HG03442 (cell line): ENCODE measurements around the gene UCHL3.

Source experiments
- ATAC-seq: cut with Tn5 transposase; IDR thresholded peaks from one replicate; pipeline ENCODE4 v1.9.1; 2021; ENCODE audit warnings: mild to moderate bottlenecking, moderate library complexity; ENCODE audit not compliant: unreplicated experiment

Gene UCHL3

DNA sequence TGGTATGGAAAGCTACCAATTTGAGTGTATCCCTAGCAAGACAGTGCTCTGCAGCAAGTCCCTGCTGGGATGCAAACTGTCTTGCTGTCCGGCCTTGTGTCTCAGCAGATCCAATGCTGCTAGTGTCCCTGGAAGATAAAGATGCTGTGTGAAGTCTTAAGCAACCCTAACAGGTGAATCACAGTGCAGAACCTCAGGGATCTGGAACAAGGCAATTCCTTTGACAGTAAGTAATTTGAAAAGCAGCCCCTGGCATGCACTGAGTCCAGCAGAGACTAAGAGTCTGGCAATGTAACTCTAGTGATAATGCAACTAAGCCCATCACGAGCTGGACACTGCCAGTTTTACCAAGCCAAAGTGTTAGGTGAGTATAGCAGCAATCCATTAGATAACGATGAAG is 1.7 kb upstream of the UCHL3 start:
- no peak for ATAC-seq

DNA sequence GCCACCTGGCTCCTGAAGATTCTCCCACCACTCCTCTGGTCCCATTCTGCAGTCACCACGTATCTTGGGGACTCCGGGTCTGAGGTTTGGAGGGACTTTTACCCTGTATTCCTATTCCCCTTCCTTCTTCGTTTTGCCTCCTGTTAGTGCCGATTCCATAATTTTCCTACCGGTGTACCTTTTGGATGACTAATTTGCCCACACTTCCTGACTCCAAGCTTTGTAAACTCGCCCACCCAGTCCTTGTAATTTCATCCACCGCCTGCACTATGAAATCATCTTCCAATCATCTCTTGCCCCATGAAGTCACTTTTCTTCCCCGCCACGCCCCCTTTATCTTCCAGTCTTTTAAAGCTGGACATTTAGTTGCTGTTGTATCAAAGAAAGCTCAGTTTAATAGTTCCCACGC is 572 bp downstream of the UCHL3 start:
- no peak for ATAC-seq

DNA sequence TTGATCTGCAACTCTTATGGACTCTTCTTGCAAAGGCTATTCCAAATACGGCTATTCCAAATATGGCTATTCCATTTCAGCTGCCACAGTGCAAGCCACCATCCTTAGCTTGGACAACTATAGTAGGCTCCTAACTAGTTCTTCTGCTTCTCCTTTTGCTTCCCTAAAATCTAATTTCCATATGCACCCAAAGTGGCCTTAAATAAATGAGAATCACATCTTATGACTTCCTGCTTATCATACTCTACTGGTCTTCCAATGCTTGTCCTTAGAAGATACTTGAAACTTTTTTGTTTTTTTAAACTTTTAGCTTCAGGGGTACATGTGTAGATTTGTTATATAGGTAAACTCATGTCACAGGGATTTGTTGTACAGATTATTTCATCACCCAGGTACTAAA is 4.9 kb downstream of the UCHL3 start:
- ATAC-seq, result no peak

DNA sequence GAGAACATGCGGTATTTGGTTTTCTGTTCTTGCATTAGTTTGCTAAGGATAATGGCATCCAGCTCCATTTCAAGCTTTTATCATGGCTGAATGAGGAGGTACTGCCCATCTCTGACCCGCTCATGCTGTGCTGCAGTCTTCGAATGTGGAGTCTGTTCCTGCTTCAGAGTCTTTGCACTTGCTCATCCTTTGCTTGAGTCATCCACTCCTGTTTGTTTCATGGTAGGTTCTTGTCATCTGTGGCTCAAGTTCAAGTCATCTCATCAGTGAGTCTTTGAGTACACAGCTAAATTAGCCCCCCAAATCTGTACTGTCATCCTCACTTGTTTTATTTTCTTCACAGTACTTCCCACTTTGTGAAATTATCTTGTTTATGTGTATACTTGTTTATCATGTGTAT is 5.4 kb downstream of the UCHL3 start:
- no peak for ATAC-seq

DNA sequence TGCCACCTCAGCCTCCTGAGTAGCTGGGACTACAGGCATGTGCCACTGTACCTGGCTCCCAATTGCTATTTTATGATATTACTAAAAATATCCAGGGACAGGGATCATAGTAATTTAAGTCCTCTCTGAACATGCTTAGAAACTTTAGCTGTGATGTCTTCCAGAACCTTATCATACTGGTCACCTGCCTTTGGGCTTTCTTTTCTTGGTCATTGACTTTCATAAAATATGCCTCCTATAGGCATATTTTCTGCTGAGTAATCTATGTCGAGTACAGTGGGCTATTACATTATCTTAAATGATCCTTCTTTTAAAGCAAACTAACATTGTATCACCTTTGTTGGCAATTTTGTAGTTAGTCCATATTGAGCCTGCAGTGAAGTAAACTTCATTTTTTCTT is 6.2 kb downstream of the UCHL3 start:
- no peak for ATAC-seq

DNA sequence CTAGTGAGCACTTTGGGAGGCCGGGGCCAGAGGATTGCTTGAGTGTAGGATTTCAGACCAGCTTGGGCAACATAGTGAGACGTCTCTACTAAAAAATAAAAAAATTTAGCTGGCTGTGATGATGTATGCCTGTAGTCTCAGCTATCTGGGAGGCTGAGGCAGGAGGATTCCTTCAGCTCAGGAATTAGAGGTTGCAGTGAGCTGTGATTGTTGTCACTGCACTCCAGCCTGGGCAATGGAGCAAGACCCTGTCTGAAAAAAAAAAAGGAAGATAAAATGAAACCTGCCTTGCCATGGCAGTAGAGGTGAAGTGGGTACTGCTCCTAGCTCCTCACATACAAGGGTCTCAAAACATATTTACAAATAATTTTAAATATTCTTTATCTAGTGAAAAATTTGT is 7.4 kb downstream of the UCHL3 start:
- ATAC-seq, result no peak

DNA sequence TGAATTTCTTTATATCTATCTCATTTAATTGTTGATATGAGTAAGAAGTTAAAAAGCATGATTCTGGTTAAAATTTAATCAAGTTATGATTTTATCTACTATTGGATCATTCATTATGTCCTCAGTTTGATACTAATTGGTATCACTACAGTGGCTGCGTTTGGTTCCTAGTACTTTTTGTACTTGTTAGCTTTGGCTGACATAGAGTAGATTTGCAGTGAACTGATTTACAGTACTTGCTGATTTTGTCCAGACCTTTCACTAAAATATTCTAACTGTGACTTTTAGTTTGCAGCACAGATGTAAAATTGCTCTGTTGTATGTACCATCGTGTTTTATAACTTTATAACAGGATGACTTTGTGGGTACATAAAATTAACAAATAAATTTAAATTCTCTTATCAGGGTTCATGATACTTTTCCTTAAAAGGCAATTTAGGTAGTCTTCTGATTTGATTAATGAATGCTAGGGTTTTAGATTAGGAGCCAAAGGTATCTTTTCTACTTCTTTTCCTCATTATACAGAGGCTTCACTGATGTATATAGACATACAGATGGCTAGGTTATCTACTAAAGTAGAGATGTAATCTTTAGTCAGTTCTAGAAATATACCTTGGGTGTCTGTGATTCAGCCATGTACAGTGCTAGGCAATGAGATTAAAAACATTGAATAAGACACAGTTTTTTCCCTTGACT is 8.7 kb downstream of the UCHL3 start:
- ATAC-seq, result no peak

DNA sequence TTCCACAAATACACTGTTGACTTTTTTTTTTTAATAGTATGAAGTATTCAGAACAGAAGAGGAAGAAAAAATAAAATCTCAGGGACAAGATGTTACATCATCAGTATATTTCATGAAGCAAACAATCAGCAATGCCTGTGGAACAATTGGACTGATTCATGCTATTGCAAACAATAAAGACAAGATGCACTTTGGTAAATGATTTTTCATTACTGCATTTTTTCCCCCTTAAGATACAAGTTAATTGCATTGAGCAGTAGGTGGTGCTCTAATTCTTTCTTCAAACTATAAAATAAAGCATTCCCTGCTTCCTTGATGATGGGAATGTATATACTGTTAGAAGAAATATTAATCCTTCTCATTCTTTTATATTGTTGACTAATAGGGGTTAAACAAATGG is 17.1 kb downstream of the UCHL3 start:
- no peak for ATAC-seq

DNA sequence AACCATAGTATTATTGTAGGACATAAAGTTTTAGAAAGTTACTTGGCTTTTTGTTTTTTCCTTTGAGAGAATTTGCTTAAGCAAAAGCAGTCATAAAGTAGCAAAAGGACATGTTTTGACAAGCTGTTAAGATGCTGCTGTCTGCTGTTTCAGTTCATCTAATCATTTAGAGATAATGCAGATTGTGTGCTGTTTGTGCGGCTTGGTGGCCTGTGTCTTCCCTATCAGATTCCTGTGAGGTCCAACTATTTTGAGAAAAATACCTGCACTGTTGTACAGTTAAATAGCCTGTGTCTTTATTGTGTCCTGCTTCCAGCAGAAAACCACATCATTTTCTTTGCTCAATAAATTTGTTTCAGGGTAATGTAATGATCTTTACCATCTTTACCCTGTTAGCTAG is 20.0 kb downstream of the UCHL3 start:
- ATAC-seq, result no peak

DNA sequence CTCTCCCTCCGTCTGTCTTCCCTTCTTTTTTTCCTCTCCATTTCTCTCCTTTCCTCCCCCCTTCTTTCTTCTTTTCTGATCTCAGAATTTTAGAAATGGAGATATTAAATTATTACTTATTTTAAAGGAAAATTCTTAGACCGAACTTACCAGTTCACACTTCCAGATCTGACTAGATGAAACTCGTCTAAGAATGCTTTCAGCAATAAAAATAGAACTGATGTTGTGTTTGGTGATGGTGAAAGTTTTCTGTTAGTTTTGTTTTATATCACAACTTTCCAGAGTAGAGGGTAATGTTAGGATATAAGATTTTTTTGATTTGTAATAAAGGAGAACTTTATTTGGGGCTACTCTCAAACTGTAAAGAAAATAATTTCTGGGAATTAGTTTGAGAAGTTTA is 29.9 kb downstream of the UCHL3 start:
- no peak for ATAC-seq

DNA sequence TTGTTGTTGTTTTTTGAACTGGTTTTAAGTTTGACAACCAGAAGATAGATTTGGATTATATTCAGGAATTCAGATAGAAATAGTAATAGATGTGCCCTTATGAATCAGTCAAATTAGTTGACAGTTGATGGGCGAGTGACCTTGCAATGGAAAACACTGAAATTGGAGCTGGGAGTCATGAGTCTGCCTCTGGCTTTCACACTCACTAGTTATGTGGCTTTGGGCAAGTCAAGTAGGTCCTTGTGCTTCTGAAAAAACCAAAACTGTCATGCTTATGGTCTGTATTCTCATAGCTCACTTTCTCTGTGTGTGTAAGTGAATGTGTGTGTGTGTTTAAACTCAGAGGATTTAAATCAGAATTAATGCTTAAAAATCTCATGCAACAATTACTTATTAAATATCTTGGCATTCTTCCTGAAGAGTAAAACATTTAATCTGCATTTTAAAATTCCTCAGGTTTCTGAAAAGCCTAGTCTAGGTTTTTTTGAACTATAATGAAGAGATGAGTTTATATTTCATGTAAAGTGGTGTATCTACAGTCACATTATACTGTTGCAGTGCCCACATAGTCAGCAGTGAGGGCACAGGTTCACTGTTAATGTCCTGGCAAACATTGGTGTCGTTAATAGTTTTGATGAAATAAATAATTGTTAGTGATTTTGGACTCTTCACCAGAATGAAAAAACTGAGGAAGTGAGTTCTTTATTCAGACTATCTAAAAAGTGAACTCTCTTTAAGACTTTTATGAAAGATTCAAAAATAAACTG is 32.5 kb downstream of the UCHL3 start:
- no peak for ATAC-seq

DNA sequence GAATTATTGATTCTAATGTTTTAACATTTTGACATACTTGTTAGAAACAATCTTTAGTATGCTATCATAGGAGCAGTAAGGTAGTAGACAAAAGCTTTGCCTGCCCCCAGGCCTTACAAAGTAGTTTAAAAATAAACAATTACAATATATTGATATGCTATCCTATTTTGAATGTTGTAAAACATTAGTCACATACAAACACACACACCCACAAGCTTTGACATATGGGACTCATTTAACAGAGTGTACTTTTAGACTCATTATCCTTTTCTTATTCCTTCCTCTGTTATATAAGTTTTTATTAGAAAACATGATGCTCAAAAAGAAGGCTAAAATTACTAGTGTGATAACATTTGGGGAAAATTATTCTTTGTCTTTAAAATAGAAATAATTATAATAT is 33.5 kb downstream of the UCHL3 start:
- no peak for ATAC-seq

DNA sequence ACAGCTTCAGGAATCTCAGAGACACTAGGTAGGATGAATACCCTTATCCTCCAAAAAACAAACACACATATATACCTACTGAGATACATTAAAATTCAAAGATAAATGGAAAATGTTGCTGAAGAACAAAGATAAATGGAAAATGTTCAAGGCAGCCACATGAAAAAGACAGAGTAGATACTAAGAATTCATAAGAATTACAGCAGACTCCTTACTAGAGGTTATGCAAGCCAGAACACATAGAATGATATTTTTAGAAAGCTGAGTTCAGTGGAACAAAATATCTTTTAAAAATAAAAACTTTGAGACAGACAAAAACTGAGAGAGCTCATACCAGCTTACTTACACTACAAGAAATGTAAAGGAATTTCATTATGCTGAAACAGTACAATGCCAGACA is 35.6 kb downstream of the UCHL3 start:
- no peak for ATAC-seq

DNA sequence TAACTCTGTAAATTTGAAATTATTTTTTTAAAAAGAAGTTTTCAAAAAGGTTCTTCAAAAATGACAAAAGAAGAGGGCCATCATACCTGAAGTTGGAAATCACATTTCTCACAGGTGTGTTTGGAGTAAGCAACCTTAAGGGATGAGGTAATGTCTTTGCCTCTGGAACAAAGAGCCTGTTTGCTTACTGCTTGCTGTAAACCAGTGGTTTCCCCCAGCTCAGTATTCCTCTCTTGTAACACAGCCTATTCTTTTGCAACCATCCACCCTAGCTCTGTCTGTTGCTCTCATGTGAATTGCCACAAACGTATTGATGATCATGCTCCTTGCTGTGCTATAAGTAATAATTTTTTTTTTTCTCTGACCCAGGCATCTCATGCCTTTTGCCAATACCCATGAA is 38.1 kb downstream of the UCHL3 start:
- no peak for ATAC-seq

DNA sequence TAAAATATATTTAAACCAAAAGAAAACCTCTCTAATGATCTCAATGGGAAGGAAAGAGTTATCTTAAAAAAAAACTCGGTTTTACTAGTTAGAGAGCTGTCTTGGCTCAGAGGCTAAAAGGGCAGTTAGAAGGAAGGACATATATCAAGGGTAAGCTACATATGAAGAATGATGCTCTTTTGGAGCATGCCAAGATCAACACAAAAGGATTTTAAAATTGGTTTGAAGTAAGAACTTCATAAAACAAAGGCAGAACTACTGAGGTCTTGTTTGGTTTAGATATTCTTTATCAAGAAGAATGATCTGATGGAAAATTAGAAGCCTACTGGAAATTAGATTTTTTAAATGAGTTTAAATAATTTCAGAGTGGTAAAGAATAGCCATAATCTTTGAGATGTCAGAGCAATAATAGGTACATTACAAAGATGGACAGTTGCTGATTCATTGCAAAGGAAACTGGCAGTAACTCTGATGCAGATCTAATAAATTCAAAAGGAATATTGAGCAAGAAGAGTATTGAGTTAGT is 47.1 kb downstream of the UCHL3 start:
- ATAC-seq, result no peak

DNA sequence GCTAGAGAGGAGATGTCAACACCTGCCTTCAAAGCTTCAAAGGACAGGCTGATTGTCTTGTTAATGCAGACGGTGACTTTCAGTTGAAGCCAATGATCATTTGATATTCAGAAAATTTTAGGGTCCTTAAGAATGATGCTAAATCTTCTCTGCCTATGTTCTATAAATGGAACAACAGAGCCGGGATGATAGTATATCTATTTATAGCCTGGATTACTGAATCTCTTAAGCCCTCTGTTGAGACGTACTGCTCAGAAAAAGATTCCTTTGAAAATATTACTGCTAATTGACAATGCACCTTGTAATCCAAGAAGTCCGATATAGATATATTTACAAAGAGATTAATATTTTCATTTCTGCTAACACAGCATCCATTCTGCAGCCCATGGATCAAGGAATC is 50.8 kb downstream of the UCHL3 start:
- ATAC-seq, result no peak

DNA sequence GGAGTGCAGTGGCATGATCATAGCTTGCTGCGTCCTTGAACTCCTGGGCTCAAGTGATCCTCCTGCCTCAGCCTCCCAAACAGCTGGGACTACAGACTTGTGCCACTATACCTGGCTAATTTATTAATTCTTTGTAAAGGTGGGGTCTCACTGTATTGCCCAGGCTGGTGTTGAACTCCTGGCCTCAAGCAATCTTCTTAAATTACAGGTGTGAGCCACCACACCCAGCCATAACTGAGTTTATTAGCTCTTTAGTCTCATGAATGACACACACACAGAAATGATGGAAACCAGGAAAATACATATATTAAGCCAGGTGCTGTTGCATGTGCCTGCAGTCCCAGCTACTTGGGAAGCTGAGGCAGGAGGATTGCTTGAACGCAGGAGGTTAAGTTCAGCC is 53.4 kb downstream of the UCHL3 start:
- no peak for ATAC-seq

DNA sequence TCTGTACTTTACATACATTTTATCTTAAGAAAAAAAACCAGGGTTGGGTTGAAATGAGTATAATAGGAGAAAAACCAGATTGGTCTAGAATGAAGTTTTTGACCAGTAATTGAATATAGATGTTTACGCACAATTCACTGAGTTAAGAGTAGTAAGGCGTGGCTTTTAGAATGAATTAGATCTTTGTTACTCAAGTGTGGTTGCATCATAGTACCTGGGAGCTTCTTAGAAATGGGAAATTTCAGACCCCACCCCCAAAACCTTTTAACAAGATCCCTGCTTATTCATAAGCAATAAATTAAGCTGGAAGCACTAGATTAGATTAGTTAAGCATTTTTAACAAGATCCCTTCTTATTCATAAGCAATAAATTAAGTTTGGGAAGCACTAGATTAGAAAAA is 57.9 kb downstream of the UCHL3 start:
- no peak for ATAC-seq

DNA sequence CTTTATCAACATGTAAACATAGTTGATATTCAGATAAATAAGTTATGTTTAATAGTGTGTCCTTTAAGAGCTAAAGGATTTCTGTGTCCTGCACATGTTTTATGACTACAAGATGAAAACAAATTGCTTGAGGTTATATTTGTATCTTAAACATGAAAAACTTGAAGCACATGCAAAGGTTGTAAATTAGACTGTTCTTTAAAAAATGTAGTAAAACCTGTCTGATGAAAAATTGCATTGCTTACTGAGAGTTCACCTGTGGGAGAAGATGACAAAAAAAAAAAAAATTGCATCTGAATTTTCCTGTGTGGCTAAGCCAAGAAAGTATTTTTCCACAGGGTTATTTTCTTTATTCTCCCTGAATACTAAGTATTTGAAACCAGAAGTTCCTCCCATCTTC is 60.9 kb downstream of the UCHL3 start:
- no peak for ATAC-seq

DNA sequence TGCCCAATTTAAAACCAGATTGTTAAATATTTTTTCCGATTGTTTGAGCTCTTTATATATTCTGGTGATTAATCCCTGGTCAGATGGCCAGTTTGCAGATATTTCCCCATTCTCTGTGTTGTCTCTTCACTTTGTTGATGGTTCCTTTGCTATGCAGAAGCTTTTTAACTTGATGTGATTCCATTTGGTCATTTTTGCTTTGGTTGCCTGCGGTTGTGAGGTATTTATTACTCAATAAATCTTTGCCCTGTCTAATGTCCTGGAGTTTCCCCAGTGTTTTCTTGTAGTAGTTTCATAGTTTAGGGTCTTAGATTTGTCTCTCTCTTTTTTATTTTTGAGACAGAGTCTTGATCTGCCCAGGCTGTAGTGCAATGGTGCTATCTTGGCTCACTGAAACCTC is 62.8 kb downstream of the UCHL3 start:
- ATAC-seq, result no peak

DNA sequence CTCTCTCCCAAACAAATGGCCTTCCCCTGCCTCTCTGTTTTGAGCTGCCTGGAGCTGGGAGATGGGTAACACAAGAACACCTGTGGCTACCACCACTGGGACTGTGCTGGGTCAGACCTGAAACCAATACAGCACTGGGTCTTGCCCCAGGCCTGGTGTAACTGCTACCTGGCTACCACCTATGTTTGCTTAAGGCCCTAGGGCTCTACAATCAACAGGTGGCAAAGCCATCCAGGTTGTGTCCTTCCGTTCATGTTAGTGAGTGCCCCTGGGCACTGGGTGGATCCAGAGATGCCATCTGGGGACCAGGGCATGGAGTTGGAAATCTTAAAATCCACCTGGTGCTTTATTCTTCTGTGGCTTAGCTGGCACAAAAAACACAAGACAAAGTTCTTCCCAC is 67.6 kb downstream of the UCHL3 start:
- no peak for ATAC-seq

DNA sequence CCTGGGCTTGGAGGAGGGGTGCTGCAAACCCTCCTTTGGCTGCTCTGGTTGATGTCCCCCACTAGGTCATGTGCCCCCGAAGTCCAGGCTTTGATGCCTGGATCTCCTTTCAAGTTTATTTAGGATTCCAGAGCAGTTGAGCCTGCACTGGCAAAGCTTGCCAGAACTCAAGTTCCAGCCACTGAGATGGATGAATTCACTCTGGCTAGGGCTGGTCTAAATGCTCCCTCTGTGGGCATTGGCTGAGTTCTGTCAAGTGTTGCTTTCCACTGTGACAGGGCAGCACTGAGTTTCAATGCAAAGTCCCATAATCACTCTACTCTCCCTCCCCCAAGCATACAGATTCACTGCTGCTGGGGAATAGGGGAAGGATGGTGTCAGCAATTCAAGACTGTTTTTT is 68.7 kb downstream of the UCHL3 start:
- no peak for ATAC-seq

DNA sequence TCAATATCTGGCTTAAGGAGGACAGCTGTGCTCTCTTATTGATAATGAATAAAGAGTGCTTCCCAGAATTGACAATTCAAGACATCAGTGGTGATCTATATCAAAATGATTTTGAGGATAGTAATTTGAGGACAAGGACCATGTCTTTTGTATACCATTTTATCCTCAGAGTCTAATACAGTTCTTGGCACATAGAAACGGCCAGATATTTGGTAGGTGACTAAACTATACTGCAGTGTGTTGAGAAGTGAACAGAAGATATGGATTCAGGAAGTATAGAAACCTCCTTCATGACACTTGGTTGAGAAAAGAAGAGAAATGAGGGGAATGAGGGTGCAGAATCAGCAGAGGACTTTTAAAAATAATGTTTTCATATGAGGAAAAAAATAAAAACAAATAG is 70.4 kb downstream of the UCHL3 start:
- ATAC-seq, result no peak
